BJ (cell line): ENCODE results near the gene CYP2W1. TPM values are rescaled to one million over a fixed set of nuclear protein-coding genes. Genes with fewer than 3 reads are reported as not detected.

Source experiments
- CTCF ChIA-PET: fragments of 350-600 bp; formaldehyde crosslinking; extraction: SDS; loops from one replicate; lab custom pipeline; 2021; ENCODE audit warnings: antibody characterized with exemption, inconsistent platforms; lab: Yijun Ruan, JAX
- POLR2A ChIA-PET: fragments of 300-600 bp; sonication (Branson Sonifier 250); formaldehyde crosslinking; extraction: SDS; loops from one replicate; lab custom pipeline; 2021; ENCODE audit warnings: antibody characterized with exemption; lab: Charles Lee
- DNase-seq: peaks from one replicate; pipeline ENCODE4 v3.0.0-alpha.2; 2011; ENCODE audit warnings: low read depth
- H3K27me3 ChIP-seq: 2 replicates; pipeline ENCODE4 v1.6.0; 2011; ENCODE audit warnings: low read length; ENCODE audit not compliant: control insufficient read depth, insufficient read depth
- H3K36me3 ChIP-seq: 2 replicates; pipeline ENCODE4 v1.5.1; 2011; ENCODE audit warnings: low read length; ENCODE audit not compliant: control insufficient read depth, insufficient read depth
- H3K4me3 ChIP-seq: 2 replicates; pipeline ENCODE4 v1.5.1; 2011; ENCODE audit warnings: low read depth, mild to moderate bottlenecking, control low read depth, low read length
- CTCF ChIP-seq: IDR thresholded peaks from 2 replicates; pipeline ENCODE4 v1.5.1; 2011; ENCODE audit warnings: low read depth, mild to moderate bottlenecking, control low read depth, inconsistent platforms, low read length, moderate library complexity; ENCODE audit not compliant: insufficient read depth
- polyA plus RNA-seq: library from polyadenylated mRNA; depleted of rRNA; stranded (reverse); fragments of >200 nt; gene quantifications from 2 replicates; pipeline ENCODE4 v1.2.3, GENCODE V29; 2011

CYP2W1 gene
- polyA plus RNA-seq, 1 experiment: not detected

DNA sequence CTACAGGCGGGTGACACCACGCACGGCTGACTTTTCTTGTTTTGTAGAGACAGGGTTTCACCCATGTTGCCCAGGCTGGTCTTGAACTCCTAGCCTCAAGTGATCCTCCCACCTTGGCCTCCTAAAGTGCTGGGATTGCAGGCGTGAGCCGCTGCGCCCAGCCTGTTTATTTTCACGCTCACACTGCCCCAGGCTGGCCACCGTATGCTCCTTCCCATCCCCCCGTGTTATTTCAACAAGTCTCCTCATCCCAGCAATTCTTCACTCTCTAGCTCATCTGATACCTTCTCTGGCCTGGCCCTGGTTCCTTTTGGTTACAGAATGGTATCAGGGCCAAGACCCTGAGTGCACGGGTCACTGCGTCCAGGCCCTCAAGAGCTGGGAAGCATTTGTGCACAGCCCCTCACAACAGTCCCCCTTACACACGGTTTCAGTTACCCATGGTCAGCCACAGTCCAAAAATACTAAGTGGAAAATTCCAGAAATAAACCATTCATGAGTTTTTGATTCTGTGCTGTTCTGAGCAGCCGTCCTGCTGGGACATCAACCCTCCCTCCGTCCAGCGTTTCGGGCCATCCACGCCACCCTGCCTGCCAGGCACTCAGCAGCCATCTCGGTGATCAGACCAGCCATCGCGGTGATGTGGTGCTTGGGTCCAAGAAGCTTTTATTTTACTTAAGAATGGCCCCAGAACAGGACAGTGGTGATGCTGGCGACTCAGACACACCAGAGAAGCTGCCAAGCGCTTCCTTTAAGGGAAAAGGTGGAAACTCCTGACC is 16.5 kb upstream of the CYP2W1 start:
- no peak for DNase-seq
- ChIA-PET POLR2A (no interaction called here), CTCF (interaction anchor here (1.2 kb wide), 1 partner anchor 16 kb away, joined by 3 read pairs; the partner anchor contains the start of gene CYP2W1)
- peaks cover 22% of the 10 kb centered on the region for H3K36me3 ChIP-seq
- no peak for TF ChIP-seq CTCF
- no peaks in the 10 kb centered on the region; the same call in 1 of the 2 replicates for H3K27me3 ChIP-seq
- H3K4me3 ChIP-seq: no peak overlapping the region

DNA sequence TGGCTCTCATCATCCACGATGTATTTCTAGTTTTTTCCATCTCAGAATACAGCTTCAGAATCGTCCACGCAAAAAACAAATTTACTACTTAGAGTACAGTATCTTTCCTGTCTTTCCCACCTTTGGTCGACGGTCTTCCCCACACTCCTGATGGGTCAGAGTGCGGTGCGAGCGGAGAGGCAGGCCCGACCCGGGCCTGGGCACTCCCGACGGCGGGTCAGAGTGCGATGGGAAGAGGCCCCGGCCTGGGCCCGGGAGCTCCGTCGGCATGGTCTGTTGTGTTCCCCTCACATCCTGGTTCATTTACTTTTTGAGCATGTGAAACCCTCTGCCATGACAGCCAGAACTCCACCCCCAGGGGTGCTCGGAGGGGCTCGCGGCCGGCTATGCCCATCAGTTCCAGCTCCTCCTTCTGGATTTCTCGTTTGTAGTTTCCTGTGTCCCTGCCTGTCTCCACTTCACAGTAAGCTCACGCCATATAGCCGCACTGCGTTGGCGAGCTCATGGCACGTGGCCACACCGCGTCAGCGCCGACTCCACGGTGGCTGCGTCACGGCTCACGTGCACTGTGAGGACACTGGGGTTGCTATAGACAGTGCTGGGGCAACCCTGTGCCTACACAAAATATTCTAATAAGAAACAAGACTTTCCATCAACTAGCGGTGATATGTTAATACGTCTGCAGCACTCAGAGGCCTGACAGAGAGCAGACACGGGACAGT is 15.5 kb upstream of the CYP2W1 start:
- no peak for TF ChIP-seq CTCF
- ChIA-PET POLR2A (no interaction called here), CTCF (interaction anchor here (0.6 to 0.9 kb wide), 2 partner anchors 25 to 98 kb away, joined by 3 to 4 read pairs; no protein-coding TSS in a partner anchor)
- H3K36me3 ChIP-seq: peaks cover 27% of the 10 kb centered on the region
- H3K4me3 ChIP-seq: no peak overlapping the region
- no peaks in the 10 kb centered on the region; the same call in 1 of the 2 replicates for H3K27me3 ChIP-seq
- DNase-seq: no peak

DNA sequence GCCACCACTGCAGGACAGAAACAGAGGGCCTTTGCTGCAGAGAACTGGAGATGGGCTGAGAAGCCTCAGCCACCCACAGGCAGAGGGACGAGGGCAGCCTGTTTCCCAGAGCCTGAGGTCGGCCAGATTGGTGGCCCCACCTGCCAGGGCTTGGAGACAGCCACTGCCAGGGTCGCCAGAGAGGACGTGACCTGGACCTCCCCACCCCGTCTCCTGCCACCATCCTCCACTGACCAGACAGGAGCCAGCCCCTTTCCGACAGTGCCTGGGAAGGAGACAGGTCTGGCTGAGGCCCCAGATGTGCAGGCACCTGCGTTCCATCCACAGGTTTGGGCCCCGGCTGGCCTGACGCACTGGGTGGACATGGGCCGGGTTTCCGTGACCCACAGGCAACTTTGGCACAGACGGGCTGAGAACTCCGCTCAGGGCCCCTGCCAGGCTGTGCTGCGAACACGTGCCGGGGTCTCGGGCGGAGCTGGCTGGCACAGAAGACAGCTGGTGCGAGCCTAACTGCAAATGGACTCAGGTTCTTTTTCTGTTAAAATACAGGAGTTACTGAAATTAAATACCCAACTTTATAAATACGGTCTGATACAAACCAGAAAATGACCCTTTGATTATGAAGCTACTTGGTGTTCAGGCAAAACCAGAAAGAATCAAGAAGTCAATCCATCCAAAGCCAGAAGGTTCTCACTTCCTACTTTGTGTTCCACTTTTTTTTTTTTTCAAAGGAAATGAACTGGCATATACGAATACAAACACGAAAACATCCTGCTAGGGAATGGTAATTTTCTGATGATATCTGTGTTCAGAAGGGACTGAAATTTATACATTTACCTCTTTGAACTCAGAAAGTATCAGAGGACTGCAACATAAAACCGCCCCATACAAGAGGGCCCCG is 14.5 kb upstream of the CYP2W1 start:
- TF ChIP-seq CTCF: no peak
- Histone ChIP-seq H3K27me3 (no peaks in the 10 kb centered on the region; the same call in 1 of the 2 replicates), H3K36me3 (peaks cover 30% of the 10 kb centered on the region), H3K4me3 (no peak overlapping the region)
- CTCF ChIA-PET: interaction anchor here (0.9 kb wide), 1 partner anchor 24 kb away, joined by 4 read pairs; no protein-coding TSS in a partner anchor
- DNase-seq: no peak
- POLR2A ChIA-PET: no interaction called here

- Histone ChIP-seq H3K4me3 (no peak overlapping the region), H3K27me3 (no peaks in the 10 kb centered on the region), H3K36me3 (peaks cover 30% of the 10 kb centered on the region)
- ChIA-PET CTCF (interaction anchor here (1.5 kb wide), 1 partner anchor 23 kb away, joined by 6 read pairs; no protein-coding TSS in a partner anchor), POLR2A (no interaction called here)
- DNase-seq: no peak
- TF ChIP-seq CTCF: no peak
Measured at GRCh38 chr7:969403-969802, 13.6 kb upstream of the CYP2W1 start.
